Suppressor macrophage treated with lipopolysaccharide for 4 hours (primary cell): ENCODE data around the gene B3GALNT1.

Experiments used
- DNase-seq: peaks from one replicate; pipeline ENCODE4 v3.0.0-alpha.2; 2020

B3GALNT1 gene

GRCh38 chr3:161104561-161105551 lies at the start of gene B3GALNT1:
Gene B3GALNT1, minus strand, starts transcription at chr3:161105349. Its CDS starts 18,595 bp downstream, at chr3:161086754.
- DNase-seq, result peak; percentile 16

GRCh38 chr3:161153480-161153879 lies 48.3 kb upstream of the B3GALNT1 start:
- no peak for DNase-seq

- DNase-seq, result no peak
These were observed 44.9 kb upstream of the B3GALNT1 start for GRCh38 chr3:161150001-161150525.

GRCh38 chr3:161149529-161149928 lies 44.4 kb upstream of the B3GALNT1 start:
- DNase-seq, result no peak

GRCh38 chr3:161148832-161149475 lies 43.8 kb upstream of the B3GALNT1 start:
- no peak for DNase-seq

- no peak for DNase-seq
These were observed 37.3 kb upstream of the B3GALNT1 start for GRCh38 chr3:161142486-161142885.

- DNase-seq, result no peak
These were observed 34.5 kb upstream of the B3GALNT1 start for GRCh38 chr3:161139686-161140085.

- DNase-seq, result no peak
These were observed 32.1 kb upstream of the B3GALNT1 start for GRCh38 chr3:161137260-161137659.

GRCh38 chr3:161132391-161132790 lies 27.2 kb upstream of the B3GALNT1 start:
- DNase-seq, result no peak

- DNase-seq, result no peak
These were observed 21.3 kb upstream of the B3GALNT1 start for GRCh38 chr3:161126495-161126894.

- DNase-seq, result no peak
These were observed 12.5 kb upstream of the B3GALNT1 start for GRCh38 chr3:161117646-161118045.

- peak; percentile 16 for DNase-seq
These were observed 3.7 kb upstream of the B3GALNT1 start for GRCh38 chr3:161108840-161109239.

GRCh38 chr3:161107311-161107710 lies 2.2 kb upstream of the B3GALNT1 start:
- DNase-seq, result no peak

- DNase-seq, result no peak
These were observed 1.3 kb downstream of the B3GALNT1 start for GRCh38 chr3:161103776-161104385.

GRCh38 chr3:161101609-161102008 lies 3.5 kb downstream of the B3GALNT1 start:
- no peak for DNase-seq

- no peak for DNase-seq
These were observed 4.2 kb downstream of the B3GALNT1 start for GRCh38 chr3:161100994-161101393.

GRCh38 chr3:161096771-161097367 lies 8.3 kb downstream of the B3GALNT1 start:
- no peak for DNase-seq

GRCh38 chr3:161093895-161094294 lies 11.3 kb downstream of the B3GALNT1 start:
- no peak for DNase-seq

GRCh38 chr3:161084277-161084676 lies 20.9 kb downstream of the B3GALNT1 start:
- DNase-seq, result no peak

- DNase-seq, result no peak
These were observed 22.0 kb downstream of the B3GALNT1 start for GRCh38 chr3:161083131-161083530.

- no peak for DNase-seq
These were observed 23.1 kb downstream of the B3GALNT1 start for GRCh38 chr3:161082063-161082462.

GRCh38 chr3:161081633-161082032 lies 23.5 kb downstream of the B3GALNT1 start:
- DNase-seq, result peak; percentile 69

GRCh38 chr3:161073181-161073580 lies 32.0 kb downstream of the B3GALNT1 start:
- DNase-seq, result peak; percentile 6
